ENCODE results near the gene CHM. TPM values are rescaled to one million over a fixed set of nuclear protein-coding genes. Genes with fewer than 3 reads are reported as not detected.
"Not testable (repeated sequence)": the region's sequence is repeated elsewhere in the genome, so short reads cannot be mapped to it uniquely, and the experiment has no call there.

The CHM gene
- total and polyA plus RNA-seq, 2 experiments from 2014 or later: 19.0 to 19.1 TPM

GRCh38 chrX:85944751-85945150, 102.6 kb downstream of the CHM start:
- H3K4me1 ChIP-seq (ENCODE audit: insufficient read depth); H3K27me3 ChIP-seq (ENCODE audit: insufficient read depth); H3K27ac ChIP-seq (ENCODE audit: low read depth); H3K27me3 Mint-ChIP-seq (ENCODE audit: insufficient read depth, low read depth, poor library complexity); H3F3A ChIP-seq (replicated peaks; ENCODE audit: low read depth); H3K4me1 Mint-ChIP-seq; H3K27ac Mint-ChIP-seq; H4K20me1 ChIP-seq (replicated peaks; ENCODE audit: insufficient read depth); H3K36me3 ChIP-seq (ENCODE audit: insufficient read depth); ATAC-seq; H2AFZ ChIP-seq; DNase-seq (ENCODE audit: low spot score); H3K79me2 ChIP-seq (replicated peaks; ENCODE audit: insufficient read depth); H3K4me2 ChIP-seq; H3K4me3 ChIP-seq; H3K4me3 Mint-ChIP-seq; H3K9me2 ChIP-seq (ENCODE audit: insufficient read depth): not testable (repeated sequence)
- Mint-ChIP-seq H3K9me3 (peaks cover 20% of the 10 kb centered on the region), H3K36me3 (ENCODE audit: low read depth) (peaks cover 41% of the 10 kb centered on the region)

DNA sequence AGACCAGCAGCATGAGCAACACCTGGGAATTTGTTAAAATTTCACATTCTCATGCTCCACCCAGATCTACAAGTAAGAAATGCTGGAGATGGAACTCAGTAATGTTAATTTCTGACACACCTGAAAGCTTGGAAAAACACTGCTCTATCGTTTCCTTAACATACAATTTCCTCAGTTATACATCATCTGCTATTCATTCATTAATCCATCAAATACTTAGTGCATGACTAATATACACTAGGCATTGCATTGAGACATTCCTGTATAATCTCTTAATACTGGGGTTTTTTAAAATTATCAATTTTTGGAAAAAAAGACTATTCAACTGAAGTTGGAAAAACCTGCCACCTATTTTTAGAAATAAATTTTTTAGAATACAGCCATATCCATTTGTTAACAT, 106.1 kb downstream of the CHM start:
- Histone ChIP-seq H3K4me2 (no peak overlapping the region), H4K20me1 (replicated peaks; ENCODE audit: insufficient read depth) (no peaks in the 10 kb centered on the region), H3K36me3 (ENCODE audit: insufficient read depth) (no peaks in the 10 kb centered on the region), H3K9me2 (ENCODE audit: insufficient read depth) (no peaks in the 10 kb centered on the region), H3K4me1 (ENCODE audit: insufficient read depth) (no peaks in the 10 kb centered on the region), H3F3A (replicated peaks; ENCODE audit: low read depth) (no peaks in the 10 kb centered on the region), H3K27ac (ENCODE audit: low read depth) (no peak overlapping the region), H3K27me3 (ENCODE audit: insufficient read depth) (no peaks in the 10 kb centered on the region), H3K4me3 (no peak overlapping the region), H3K79me2 (replicated peaks; ENCODE audit: insufficient read depth) (no peaks in the 10 kb centered on the region), H2AFZ (no peak overlapping the region)
- Mint-ChIP-seq H3K27ac (no peak overlapping the region), H3K4me3 (no peak overlapping the region), H3K9me3 (peaks cover 17% of the 10 kb centered on the region), H3K4me1 (no peaks in the 10 kb centered on the region), H3K36me3 (ENCODE audit: low read depth) (peaks cover 25% of the 10 kb centered on the region), H3K27me3 (ENCODE audit: insufficient read depth, low read depth, poor library complexity) (no peaks in the 10 kb centered on the region)
- no peak for ATAC-seq
- no peak for TF ChIP-seq NANOG (IDR thresholded peaks at IDR 0.05; ENCODE audit: borderline replicate concordance)
- TF ChIP-seq, protein P1, sequence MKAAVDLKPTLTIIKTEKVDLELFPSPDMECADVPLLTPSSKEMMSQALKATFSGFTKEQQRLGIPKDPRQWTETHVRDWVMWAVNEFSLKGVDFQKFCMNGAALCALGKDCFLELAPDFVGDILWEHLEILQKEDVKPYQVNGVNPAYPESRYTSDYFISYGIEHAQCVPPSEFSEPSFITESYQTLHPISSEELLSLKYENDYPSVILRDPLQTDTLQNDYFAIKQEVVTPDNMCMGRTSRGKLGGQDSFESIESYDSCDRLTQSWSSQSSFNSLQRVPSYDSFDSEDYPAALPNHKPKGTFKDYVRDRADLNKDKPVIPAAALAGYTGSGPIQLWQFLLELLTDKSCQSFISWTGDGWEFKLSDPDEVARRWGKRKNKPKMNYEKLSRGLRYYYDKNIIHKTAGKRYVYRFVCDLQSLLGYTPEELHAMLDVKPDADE (IDR thresholded peaks at IDR 0.05): no peak
- TF ChIP-seq ZNF331 (CRISPR knock-in tag; IDR thresholded peaks at IDR 0.05; ENCODE audit: low read depth): no peak
- DNase-seq (ENCODE audit: low spot score): no peak

DNA sequence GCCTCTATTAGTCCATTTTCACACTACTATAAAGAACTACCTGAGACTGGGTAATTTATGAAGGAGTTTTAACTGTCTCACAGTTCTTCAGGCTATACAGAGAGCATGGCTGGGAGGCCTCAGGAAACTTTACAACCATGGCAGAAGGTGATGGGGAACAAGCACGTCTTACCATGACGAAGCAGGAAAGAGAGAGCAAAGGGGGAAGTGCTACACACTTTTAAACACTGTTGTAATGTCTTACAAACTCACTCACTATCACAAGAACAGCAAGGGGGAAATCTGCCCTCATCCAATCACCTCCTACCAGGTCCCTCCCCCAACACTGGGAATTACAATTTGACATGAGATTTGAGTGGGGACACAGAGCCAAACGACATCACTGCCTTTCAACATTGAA, 107.4 kb downstream of the CHM start:
- not testable (repeated sequence) for H3K36me3 ChIP-seq (ENCODE audit: insufficient read depth); H3K27ac Mint-ChIP-seq; H3F3A ChIP-seq (replicated peaks; ENCODE audit: low read depth); H3K4me3 ChIP-seq; H3K4me3 Mint-ChIP-seq; H4K20me1 ChIP-seq (replicated peaks; ENCODE audit: insufficient read depth); H3K79me2 ChIP-seq (replicated peaks; ENCODE audit: insufficient read depth); H3K9me2 ChIP-seq (ENCODE audit: insufficient read depth); H3K27ac ChIP-seq (ENCODE audit: low read depth); DNase-seq (ENCODE audit: low spot score); H3K9me3 Mint-ChIP-seq; H2AFZ ChIP-seq; H3K27me3 Mint-ChIP-seq (ENCODE audit: insufficient read depth, low read depth, poor library complexity); ATAC-seq; H3K4me1 ChIP-seq (ENCODE audit: insufficient read depth); H3K27me3 ChIP-seq (ENCODE audit: insufficient read depth); H3K4me1 Mint-ChIP-seq; H3K4me2 ChIP-seq
- peaks cover 14% of the 10 kb centered on the region for H3K36me3 Mint-ChIP-seq (ENCODE audit: low read depth)

DNA sequence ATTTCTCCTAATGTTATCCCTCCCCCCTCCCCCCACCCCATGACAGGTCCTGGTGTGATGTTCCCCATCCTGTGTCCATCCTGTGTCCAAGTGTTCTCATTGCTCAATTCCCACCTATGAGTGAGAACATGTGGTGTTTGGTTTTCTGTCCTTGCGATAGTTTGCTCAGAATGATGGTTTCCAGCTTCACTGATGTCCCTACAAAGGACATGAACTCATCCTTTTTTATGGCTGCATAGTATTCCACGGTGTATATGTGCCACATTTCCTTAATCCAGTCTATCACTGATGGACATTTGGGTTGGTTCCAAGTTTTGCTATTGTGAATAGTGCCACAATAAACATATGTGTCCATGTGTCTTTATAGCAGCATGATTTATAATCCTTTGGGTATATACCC, 113.0 kb downstream of the CHM start:
- not testable (repeated sequence) for H3K27ac ChIP-seq (ENCODE audit: low read depth); ATAC-seq; H3K4me1 ChIP-seq (ENCODE audit: insufficient read depth); H3K36me3 ChIP-seq (ENCODE audit: insufficient read depth); H3K27ac Mint-ChIP-seq; H3K79me2 ChIP-seq (replicated peaks; ENCODE audit: insufficient read depth); H3K27me3 Mint-ChIP-seq (ENCODE audit: insufficient read depth, low read depth, poor library complexity); H3K9me3 Mint-ChIP-seq; H3K27me3 ChIP-seq (ENCODE audit: insufficient read depth); H2AFZ ChIP-seq; DNase-seq (ENCODE audit: low spot score); H3K4me1 Mint-ChIP-seq; H3K4me3 ChIP-seq; H3K4me2 ChIP-seq; H3F3A ChIP-seq (replicated peaks; ENCODE audit: low read depth); H3K36me3 Mint-ChIP-seq (ENCODE audit: low read depth); H3K4me3 Mint-ChIP-seq; H3K9me2 ChIP-seq (ENCODE audit: insufficient read depth); H4K20me1 ChIP-seq (replicated peaks; ENCODE audit: insufficient read depth)
